ENCODE data around the gene FMN1. TPM values are rescaled to one million over a fixed set of nuclear protein-coding genes. Genes with fewer than 3 reads are reported as not detected.

FMN1 gene
- total RNA-seq, 4 donors from 2014 or later: 12.6 to 52.2 (median 20.1) TPM

- 76 to 83% methylated on average over 2 of the region's 2 CpGs for WGBS, 2 donors
These were observed 471.2 kb downstream of the FMN1 start for GRCh38 chr15:32723171-32723948.

GRCh38 chr15:32722136-32722535, 472.4 kb downstream of the FMN1 start:
- H3K4me3 ChIP-seq (ENCODE audit: low read depth, poor library complexity, severe bottlenecking): no peak overlapping the region
- TF ChIP-seq CTCF (IDR thresholded peaks at IDR 0.05) (no peak), POLR2A (IDR thresholded peaks at IDR 0.05) (no peak)
- intact Hi-C loops (cut with DNase I; ENCODE audit: low total_unique reads): no loop called here
- DNase-seq (ENCODE audit: low spot score in 2 of 2): no peak

More at GRCh38 chr15:32723171-32723948, 471.2 kb downstream of the FMN1 start:
- intact Hi-C loops (cut with DNase I; ENCODE audit: low total_unique reads): no loop called here
- no peak for DNase-seq (ENCODE audit: low spot score in 2 of 2)
- TF ChIP-seq POLR2A (IDR thresholded peaks at IDR 0.05) (no peak), CTCF (IDR thresholded peaks at IDR 0.05) (no peak)
- H3K4me3 ChIP-seq (ENCODE audit: low read depth, poor library complexity, severe bottlenecking): no peak overlapping the region

- intact Hi-C loops (cut with DNase I; ENCODE audit: low total_unique reads): no loop called here
- 73 to 76% methylated on average over 6 of the region's 6 CpGs for WGBS, 2 donors
- no peak for TF ChIP-seq POLR2A (IDR thresholded peaks at IDR 0.05)
- no peak for DNase-seq (ENCODE audit: low spot score in 2 of 2)
- H3K4me3 ChIP-seq (ENCODE audit: low read depth, poor library complexity, severe bottlenecking): no peak overlapping the region
These were observed 472.9 kb downstream of the FMN1 start for GRCh38 chr15:32721596-32721995.

- WGBS, 2 donors: 4 to 5% methylated on average over 28 to 70 of the region's 70 CpGs
- intact Hi-C loops (cut with DNase I; ENCODE audit: low total_unique reads): no loop called here
- peak overlapping the region; percentile 3 for H3K4me3 ChIP-seq (ENCODE audit: low read depth, poor library complexity, severe bottlenecking)
- no peak for DNase-seq (ENCODE audit: low spot score in 2 of 2)
- no peak for TF ChIP-seq POLR2A (IDR thresholded peaks at IDR 0.05)
- TF ChIP-seq CTCF (IDR thresholded peaks at IDR 0.05): no peak
These were observed 475.4 kb downstream of the FMN1 start for GRCh38 chr15:32718821-32719716.

- 3% methylated on average over 23 to 40 of the region's 60 CpGs for WGBS, 2 donors
- TF ChIP-seq POLR2A (IDR thresholded peaks at IDR 0.05) (no peak), CTCF (IDR thresholded peaks at IDR 0.05) (no peak)
- intact Hi-C loops (cut with DNase I; ENCODE audit: low total_unique reads): no loop called here
- peak overlapping the region; percentile 3 for H3K4me3 ChIP-seq (ENCODE audit: low read depth, poor library complexity, severe bottlenecking)
- DNase-seq (ENCODE audit: low spot score in 2 of 2): no peak
These were observed 476.2 kb downstream of the FMN1 start for GRCh38 chr15:32718227-32718820.
